Measurements from ENCODE around the gene KCND3.

DNA sequence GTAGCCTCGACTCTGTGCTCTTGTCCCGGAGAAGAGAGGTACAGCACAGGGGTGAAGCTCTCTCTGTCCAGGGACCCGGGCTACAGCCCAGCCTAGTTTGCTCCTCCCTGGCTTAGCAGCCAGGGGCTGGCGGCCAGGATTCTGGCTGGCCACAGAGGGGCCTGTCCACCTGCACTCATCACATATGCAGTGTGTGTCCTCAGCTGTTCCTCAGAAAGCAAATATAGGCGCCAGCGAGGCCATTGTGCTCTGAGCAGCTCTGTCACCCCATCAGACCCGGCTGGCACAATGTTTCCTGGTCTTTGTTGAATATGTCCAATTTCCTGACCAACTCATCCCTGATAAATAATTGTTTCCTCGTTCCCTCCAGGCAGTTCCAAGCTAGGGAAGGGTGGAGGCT, 28.5 kb downstream of the KCND3 start:
- TF ChIP-seq, protein P1, sequence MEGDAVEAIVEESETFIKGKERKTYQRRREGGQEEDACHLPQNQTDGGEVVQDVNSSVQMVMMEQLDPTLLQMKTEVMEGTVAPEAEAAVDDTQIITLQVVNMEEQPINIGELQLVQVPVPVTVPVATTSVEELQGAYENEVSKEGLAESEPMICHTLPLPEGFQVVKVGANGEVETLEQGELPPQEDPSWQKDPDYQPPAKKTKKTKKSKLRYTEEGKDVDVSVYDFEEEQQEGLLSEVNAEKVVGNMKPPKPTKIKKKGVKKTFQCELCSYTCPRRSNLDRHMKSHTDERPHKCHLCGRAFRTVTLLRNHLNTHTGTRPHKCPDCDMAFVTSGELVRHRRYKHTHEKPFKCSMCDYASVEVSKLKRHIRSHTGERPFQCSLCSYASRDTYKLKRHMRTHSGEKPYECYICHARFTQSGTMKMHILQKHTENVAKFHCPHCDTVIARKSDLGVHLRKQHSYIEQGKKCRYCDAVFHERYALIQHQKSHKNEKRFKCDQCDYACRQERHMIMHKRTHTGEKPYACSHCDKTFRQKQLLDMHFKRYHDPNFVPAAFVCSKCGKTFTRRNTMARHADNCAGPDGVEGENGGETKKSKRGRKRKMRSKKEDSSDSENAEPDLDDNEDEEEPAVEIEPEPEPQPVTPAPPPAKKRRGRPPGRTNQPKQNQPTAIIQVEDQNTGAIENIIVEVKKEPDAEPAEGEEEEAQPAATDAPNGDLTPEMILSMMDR (IDR thresholded peaks at IDR 0.05; ENCODE audit: insufficient read depth, low read depth, low read length): no peak
- no peak for TF ChIP-seq EZH2 (IDR thresholded peaks at IDR 0.05; ENCODE audit: insufficient read depth, low read length)

All from astrocyte (in vitro differentiated cells and primary cell).